HG02981 (cell line): ENCODE measurements around the gene CD99L2.

ENCODE experiments used
- ATAC-seq: cut with Tn5 transposase; IDR thresholded peaks from one replicate; pipeline ENCODE4 v1.9.1; 2021; ENCODE audit warnings: mild to moderate bottlenecking, moderate library complexity; ENCODE audit not compliant: unreplicated experiment

The CD99L2 gene

GRCh38 chrX:150766351-150767044, 132.0 kb downstream of the CD99L2 start:
- no peak for ATAC-seq

GRCh38 chrX:150765782-150766350, 132.6 kb downstream of the CD99L2 start:
- ATAC-seq: no peak

DNA sequence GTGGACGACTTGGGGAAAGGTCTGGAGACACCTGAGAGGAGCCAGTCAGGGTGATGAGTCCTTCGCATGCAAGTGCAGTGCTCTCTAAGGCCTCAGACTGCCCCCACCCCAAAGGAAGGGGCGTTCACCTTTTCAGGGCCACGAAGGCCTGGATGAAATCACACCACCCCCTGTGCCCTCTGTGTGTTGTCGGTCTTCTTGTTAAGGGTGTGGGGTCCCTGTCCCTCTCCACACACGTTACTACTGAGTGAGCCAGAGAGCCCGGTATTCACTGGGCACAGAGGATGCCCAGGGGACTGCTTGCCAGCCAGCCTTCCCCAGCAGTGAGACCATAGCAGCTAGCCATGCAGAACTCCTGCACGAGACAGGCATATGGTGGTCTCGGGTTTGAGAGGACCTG, 133.2 kb downstream of the CD99L2 start:
- no peak for ATAC-seq

GRCh38 chrX:150763810-150764209, 134.7 kb downstream of the CD99L2 start:
- no peak for ATAC-seq

DNA sequence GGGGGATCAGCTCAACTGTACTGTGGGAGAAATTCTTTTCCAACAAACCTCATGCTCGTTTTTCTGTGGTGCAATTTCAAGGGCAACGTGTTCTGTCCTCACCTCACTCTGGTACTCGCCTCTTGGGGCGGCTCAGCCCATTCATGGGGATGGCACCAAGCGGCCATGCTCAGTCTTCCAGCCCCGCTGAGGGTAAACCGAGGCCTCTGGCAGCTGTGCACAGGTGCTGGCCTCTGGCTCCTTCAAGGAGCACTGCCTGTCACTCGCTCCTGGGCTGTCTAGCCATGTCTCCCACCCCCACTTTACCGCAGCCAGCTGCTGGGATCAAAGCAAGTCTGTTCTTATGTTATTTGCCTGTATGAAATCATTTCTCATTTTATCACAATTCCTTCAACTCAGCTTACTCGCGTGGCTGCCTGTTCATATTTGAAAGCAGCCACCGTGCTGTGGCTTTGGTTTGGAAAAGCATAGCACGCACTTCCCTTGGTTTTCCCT, 135.1 kb downstream of the CD99L2 start:
- no peak for ATAC-seq

DNA sequence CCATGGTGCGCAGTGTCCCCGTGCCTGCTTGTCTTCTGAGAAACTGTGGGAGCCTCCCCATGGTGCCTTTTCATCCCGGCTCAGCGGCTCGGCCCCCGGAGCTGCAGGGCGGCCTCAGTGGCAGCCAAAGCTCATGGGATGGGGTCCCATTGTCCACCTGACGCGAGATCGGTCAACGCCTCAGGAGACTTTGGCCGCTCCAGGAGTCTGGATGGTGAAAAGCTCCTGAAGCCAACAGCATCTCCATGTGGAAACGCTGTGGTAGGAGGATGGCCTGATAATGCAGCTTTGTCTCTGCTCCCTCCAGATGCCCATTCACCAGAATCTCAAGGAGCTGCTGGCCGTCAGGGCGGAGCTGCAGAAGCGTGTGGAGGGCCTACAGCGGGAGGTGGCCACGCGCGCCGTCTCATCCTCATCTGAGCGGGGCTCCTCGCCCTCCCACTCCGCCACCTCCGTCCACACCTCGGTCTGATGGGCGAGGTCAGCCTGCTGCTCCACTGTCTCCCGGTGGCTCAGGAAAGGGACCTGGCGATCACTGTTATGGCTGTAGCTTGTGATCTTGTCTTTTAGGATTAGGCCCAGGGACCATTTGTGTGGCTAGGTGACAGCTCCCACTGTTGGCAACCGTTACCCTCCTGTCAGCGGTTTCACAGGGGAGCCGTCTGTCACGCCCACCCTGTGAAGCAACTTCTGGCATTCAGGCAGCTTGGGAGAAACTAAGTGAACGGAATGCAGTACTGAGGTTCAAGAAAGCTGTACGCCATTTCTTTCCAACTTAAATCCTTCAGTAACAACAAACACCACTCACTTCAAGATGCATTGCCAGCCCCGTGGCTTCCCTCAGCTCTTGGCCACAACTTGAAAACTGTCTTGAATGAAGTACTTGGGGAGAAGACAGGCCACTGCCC, 136.0 kb downstream of the CD99L2 start:
- no peak for ATAC-seq

GRCh38 chrX:150761819-150762216, 136.7 kb downstream of the CD99L2 start:
- ATAC-seq: no peak

GRCh38 chrX:150761176-150761818, 137.2 kb downstream of the CD99L2 start:
- ATAC-seq: no peak

GRCh38 chrX:150759568-150760416, 138.7 kb downstream of the CD99L2 start:
- no peak for ATAC-seq

- ATAC-seq: no peak
These were observed 141.1 kb downstream of the CD99L2 start for GRCh38 chrX:150757371-150757770.

DNA sequence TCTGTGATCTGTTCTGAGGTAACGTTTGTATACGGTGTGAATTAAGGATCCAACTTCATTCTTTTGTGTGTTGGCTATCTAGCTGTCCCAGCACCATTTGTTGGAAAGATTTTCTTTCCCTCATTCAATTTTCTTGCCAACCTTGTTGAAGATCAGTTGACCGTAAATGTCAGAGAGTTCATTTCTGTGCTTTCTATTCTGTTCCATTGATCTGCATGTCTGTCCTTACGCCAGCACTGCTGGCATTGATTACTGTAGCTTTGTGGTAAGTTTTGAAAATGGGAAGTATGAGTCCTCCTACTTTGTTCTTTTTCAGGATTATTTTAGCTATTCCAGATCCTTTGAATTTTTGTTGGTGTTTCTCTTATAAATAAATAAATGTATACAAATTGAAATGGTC, 144.5 kb downstream of the CD99L2 start:
- ATAC-seq: no peak

GRCh38 chrX:150753357-150753756, 145.1 kb downstream of the CD99L2 start:
- ATAC-seq: no peak

DNA sequence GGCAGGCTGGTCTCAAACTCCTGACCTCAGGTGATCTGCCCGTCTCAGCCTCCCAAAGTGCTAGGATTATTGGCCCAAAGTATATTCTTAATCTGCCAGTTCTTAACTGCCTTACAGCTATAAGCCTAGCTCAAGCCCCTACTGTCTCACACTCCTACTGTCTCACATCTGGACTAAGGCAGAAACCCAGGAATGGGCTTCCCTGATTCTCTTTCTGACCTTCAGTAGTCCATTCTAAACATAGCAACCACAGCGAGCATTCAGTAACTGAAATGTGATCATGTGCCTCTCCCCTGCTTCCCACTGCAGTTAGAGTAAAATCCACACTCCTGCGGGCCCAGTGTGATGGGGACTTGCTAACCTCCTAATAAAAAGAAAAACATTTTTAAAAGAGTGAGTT, 146.3 kb downstream of the CD99L2 start:
- ATAC-seq: no peak

GRCh38 chrX:150736475-150736874, 162.0 kb downstream of the CD99L2 start:
- ATAC-seq: no peak

DNA sequence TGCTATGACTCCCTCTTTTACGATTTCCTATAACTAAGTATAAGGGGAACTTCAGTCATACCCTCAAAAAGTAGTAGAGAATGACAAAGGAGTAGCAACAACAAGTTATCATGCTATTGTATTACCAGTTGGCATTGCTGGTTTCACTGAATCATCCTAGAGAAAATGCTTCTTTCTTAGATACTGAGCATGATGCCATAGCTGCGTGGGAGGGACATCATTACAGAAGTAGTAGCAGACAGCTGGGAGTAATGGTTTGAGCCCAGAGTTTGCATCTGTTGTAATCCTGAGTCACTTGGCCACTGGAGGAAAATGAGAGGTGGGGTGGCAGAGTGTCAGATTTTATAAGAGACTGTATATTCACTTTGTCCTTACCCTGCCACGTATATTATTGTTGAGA, 166.7 kb downstream of the CD99L2 start:
- no peak for ATAC-seq

DNA sequence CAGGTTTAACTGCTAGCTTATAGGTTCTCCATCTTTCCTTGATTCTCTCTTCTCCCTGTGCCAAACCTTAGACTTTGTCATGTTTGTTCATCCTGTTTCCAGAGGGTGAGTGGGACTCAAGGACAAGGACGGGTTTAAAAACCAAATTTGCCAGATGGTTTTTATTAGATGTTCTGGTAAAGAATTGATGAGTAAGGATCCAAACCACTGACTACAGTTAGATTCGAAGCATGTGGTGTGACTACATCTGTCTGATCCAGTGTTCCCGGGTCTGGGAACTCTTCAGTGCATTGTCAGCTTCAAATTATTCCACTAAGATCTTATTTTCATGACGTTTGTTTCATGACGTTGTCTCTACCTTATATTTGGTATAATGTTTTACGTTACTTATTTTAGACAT, 167.7 kb downstream of the CD99L2 start:
- no peak for ATAC-seq

GRCh38 chrX:150729956-150730355, 168.5 kb downstream of the CD99L2 start:
- ATAC-seq: no peak

- ATAC-seq: no peak
These were observed 178.8 kb downstream of the CD99L2 start for GRCh38 chrX:150719621-150720020.
